GM19324 (cell line): Measurements from ENCODE around the gene WIZ.

ENCODE experiments used
- ATAC-seq: cut with Tn5 transposase; IDR thresholded peaks from one replicate; pipeline ENCODE4 v1.9.1; 2021; ENCODE audit warnings: mild to moderate bottlenecking, moderate library complexity; ENCODE audit not compliant: unreplicated experiment, low FRiP score

Gene WIZ

GRCh38 chr19:15448044-15448777 lies 1.5 kb downstream of the WIZ start:
- no peak for ATAC-seq

- ATAC-seq = no peak
Measured at GRCh38 chr19:15447057-15447456, 2.7 kb downstream of the WIZ start.

- no peak for ATAC-seq
Measured at GRCh38 chr19:15445807-15446376, 3.9 kb downstream of the WIZ start.

GRCh38 chr19:15445227-15445605 lies 4.5 kb downstream of the WIZ start:
- ATAC-seq = no peak

GRCh38 chr19:15444505-15445226 lies 5.1 kb downstream of the WIZ start:
- ATAC-seq = no peak

- no peak for ATAC-seq
Measured at GRCh38 chr19:15443838-15444237, 5.9 kb downstream of the WIZ start.

GRCh38 chr19:15443325-15443724 lies 6.4 kb downstream of the WIZ start:
- ATAC-seq = no peak

- ATAC-seq = no peak
Measured at GRCh38 chr19:15442142-15442920, 7.4 kb downstream of the WIZ start.

GRCh38 chr19:15441317-15441716 lies 8.4 kb downstream of the WIZ start:
- no peak for ATAC-seq

- ATAC-seq = no peak
Measured at GRCh38 chr19:15439821-15440641, 9.7 kb downstream of the WIZ start.

- ATAC-seq = no peak
Measured at GRCh38 chr19:15439078-15439799, 10.5 kb downstream of the WIZ start.

GRCh38 chr19:15438577-15438976 lies 11.2 kb downstream of the WIZ start:
- ATAC-seq = no peak

GRCh38 chr19:15438124-15438496 lies 11.6 kb downstream of the WIZ start:
- ATAC-seq = no peak

GRCh38 chr19:15437355-15438123 lies 12.2 kb downstream of the WIZ start:
- no peak for ATAC-seq

GRCh38 chr19:15436826-15437110 lies 13.0 kb downstream of the WIZ start:
- no peak for ATAC-seq

- ATAC-seq = no peak
Measured at GRCh38 chr19:15436012-15436825, 13.5 kb downstream of the WIZ start.

- no peak for ATAC-seq
Measured at GRCh38 chr19:15433519-15434069, 16.2 kb downstream of the WIZ start.
